SK-N-SH treated with all-trans-retinoic acid at 6 μM for 48 hours (cell line): Measurements from ENCODE around the gene GPC5.

Experiments used
- ATAC-seq: fragments of 200-7000 bp; cut with Tn5 transposase; 3 replicates; pipeline ENCODE4 v1.9.1; 2020; ENCODE audit warnings: mild to moderate bottlenecking, moderate library complexity
- ARNTL ChIP-seq: fragments of 450-650 bp; formaldehyde crosslinking; IDR thresholded peaks from 2 replicates; pipeline ENCODE4 v1.5.0; 2020; ENCODE audit warnings: low read depth, mild to moderate bottlenecking, moderate library complexity, borderline replicate concordance
- BACH2 ChIP-seq: fragments of 250-450 bp; sonication (Bioruptor Pico); IDR thresholded peaks from 2 replicates; pipeline ENCODE4 v1.9.0; 2021; ENCODE audit warnings: mild to moderate bottlenecking, borderline replicate concordance
- CREB5 ChIP-seq: fragments of 250-450 bp; sonication (Bioruptor Pico); IDR thresholded peaks from 2 replicates; pipeline ENCODE4 v1.5.1; 2020; ENCODE audit warnings: low read depth, mild to moderate bottlenecking, moderate library complexity
- CSDC2 ChIP-seq: fragments of 250-450 bp; sonication (Bioruptor Pico); IDR thresholded peaks from 2 replicates; pipeline ENCODE4 v1.5.0; 2020; ENCODE audit warnings: mild to moderate bottlenecking, moderate library complexity
- CSRNP3 ChIP-seq: fragments of 250-450 bp; sonication (Bioruptor Pico); IDR thresholded peaks from 2 replicates; pipeline ENCODE4 v1.5.1; 2021; ENCODE audit warnings: mild to moderate bottlenecking, moderate library complexity
- ESRRG ChIP-seq: fragments of 250-450 bp; sonication (Bioruptor Pico); IDR thresholded peaks from 2 replicates; pipeline ENCODE4 v1.6.1; 2021; ENCODE audit warnings: mild to moderate bottlenecking
- GLIS3 ChIP-seq: fragments of 250-450 bp; sonication (Bioruptor Pico); IDR thresholded peaks from 2 replicates; pipeline ENCODE4 v1.5.0; 2020; ENCODE audit warnings: mild to moderate bottlenecking, moderate library complexity
- ISL1 ChIP-seq: fragments of 250-450 bp; sonication (Bioruptor Pico); IDR thresholded peaks from 2 replicates; pipeline ENCODE4 v2.1.2; 2022; ENCODE audit warnings: mild to moderate bottlenecking, moderate library complexity
- OSR1 ChIP-seq: fragments of 250-450 bp; sonication (Bioruptor Pico); IDR thresholded peaks from 2 replicates; pipeline ENCODE4 v1.8.0; 2022; ENCODE audit warnings: moderate library complexity, mild to moderate bottlenecking, inconsistent platforms
- PATZ1 ChIP-seq: fragments of 250-450 bp; sonication (Bioruptor Pico); IDR thresholded peaks from 2 replicates; pipeline ENCODE4 v1.8.0; 2020; ENCODE audit warnings: mild to moderate bottlenecking, moderate library complexity, borderline replicate concordance
- POU6F1 ChIP-seq: fragments of 250-450 bp; sonication (Bioruptor Pico); IDR thresholded peaks from 2 replicates; pipeline ENCODE4 v1.8.0; 2021; ENCODE audit warnings: low read depth, mild to moderate bottlenecking, moderate library complexity, borderline replicate concordance
- PPARA ChIP-seq: fragments of 250-450 bp; sonication (Bioruptor Pico); IDR thresholded peaks from 2 replicates; pipeline ENCODE4 v1.5.0; 2020; ENCODE audit warnings: mild to moderate bottlenecking, borderline replicate concordance
- RARB ChIP-seq: fragments of 250-450 bp; sonication (Bioruptor Pico); IDR thresholded peaks from 2 replicates; pipeline ENCODE4 v1.8.0; 2021; ENCODE audit warnings: mild to moderate bottlenecking, moderate library complexity
- SNAI2 ChIP-seq: fragments of 250-450 bp; sonication (Bioruptor Pico); IDR thresholded peaks from 2 replicates; pipeline ENCODE4 v1.5.0; 2020; ENCODE audit warnings: mild to moderate bottlenecking, moderate library complexity
- TCF4 ChIP-seq: fragments of 250-450 bp; sonication (Bioruptor Pico); IDR thresholded peaks from 2 replicates; pipeline ENCODE4 v1.8.0; 2021; ENCODE audit warnings: mild to moderate bottlenecking, moderate library complexity, borderline replicate concordance
- TOX ChIP-seq: fragments of 250-450 bp; sonication (Bioruptor Pico); IDR thresholded peaks from 2 replicates; pipeline ENCODE4 v1.8.0; 2021; ENCODE audit warnings: mild to moderate bottlenecking, moderate library complexity, borderline replicate concordance
- TSHZ2 ChIP-seq: fragments of 250-450 bp; sonication (Bioruptor Pico); IDR thresholded peaks from 2 replicates; pipeline ENCODE4 v1.5.0; 2020; ENCODE audit warnings: mild to moderate bottlenecking, moderate library complexity
- ZC3H10 ChIP-seq: fragments of 250-450 bp; sonication (Bioruptor Pico); IDR thresholded peaks from 2 replicates; pipeline ENCODE4 v1.5.1; 2021; ENCODE audit warnings: mild to moderate bottlenecking, moderate library complexity
- ZFP3 ChIP-seq: fragments of 250-450 bp; sonication (Bioruptor Pico); IDR thresholded peaks from 2 replicates; pipeline ENCODE4 v1.5.0; 2020; ENCODE audit warnings: mild to moderate bottlenecking, moderate library complexity
- ZFP30 ChIP-seq: fragments of 450-650 bp; formaldehyde crosslinking; IDR thresholded peaks from 2 replicates; pipeline ENCODE4 v1.5.0; 2022; ENCODE audit warnings: mild to moderate bottlenecking, moderate library complexity
- ZNF565 ChIP-seq: fragments of 450-650 bp; formaldehyde crosslinking; conservative IDR thresholded peaks from 2 replicates; pipeline ENCODE4 v1.5.0; 2020; ENCODE audit warnings: low read depth, mild to moderate bottlenecking, moderate library complexity
- ZNF70 ChIP-seq: fragments of 450-650 bp; formaldehyde crosslinking; IDR thresholded peaks from 2 replicates; pipeline ENCODE4 v1.5.0; 2020; ENCODE audit warnings: mild to moderate bottlenecking, moderate library complexity
- ZNF8 ChIP-seq: fragments of 450-650 bp; formaldehyde crosslinking; IDR thresholded peaks from 2 replicates; pipeline ENCODE4 v1.5.0; 2020; ENCODE audit warnings: mild to moderate bottlenecking, moderate library complexity

GPC5 gene

GRCh38 chr13:92821324-92821723 lies 1422.9 kb downstream of the GPC5 start:
- TF ChIP-seq BACH2 (CRISPR knock-in tag) = no peak
- TF ChIP-seq ESRRG (CRISPR knock-in tag) = no peak
- no peak for TF ChIP-seq ZNF8 (CRISPR knock-in tag)
- TF ChIP-seq GLIS3 (CRISPR knock-in tag) = no peak
- no peak for TF ChIP-seq ZC3H10
- TF ChIP-seq SNAI2 (CRISPR knock-in tag) = no peak
- TF ChIP-seq ARNTL (CRISPR knock-in tag) = no peak
- TF ChIP-seq ZNF565 (CRISPR knock-in tag) = no peak
- no peak for TF ChIP-seq PATZ1 (CRISPR knock-in tag)
- TF ChIP-seq ZNF70 (CRISPR knock-in tag) = no peak
- no peak for TF ChIP-seq ZFP3
- TF ChIP-seq ISL1 (CRISPR knock-in tag) = no peak
- TF ChIP-seq OSR1 (CRISPR knock-in tag) = no peak
- TF ChIP-seq TOX (CRISPR knock-in tag) = no peak
- no peak for TF ChIP-seq PPARA
- no peak for TF ChIP-seq RARB
- TF ChIP-seq TCF4 = no peak
- no peak for TF ChIP-seq CSDC2 (CRISPR knock-in tag)
- no peak for TF ChIP-seq TSHZ2 (CRISPR knock-in tag)
- ATAC-seq = no peak

- no peak for ATAC-seq
- no peak for TF ChIP-seq TCF4
These were observed 1424.6 kb downstream of the GPC5 start for GRCh38 chr13:92823059-92823458.

GRCh38 chr13:92825938-92826596 lies 1427.6 kb downstream of the GPC5 start:
- no peak for ATAC-seq
- TF ChIP-seq ZFP30 (no peak), BACH2 (CRISPR knock-in tag) (no peak), ESRRG (CRISPR knock-in tag) (no peak), CSDC2 (CRISPR knock-in tag) (no peak), PPARA (no peak), ARNTL (CRISPR knock-in tag) (no peak), SNAI2 (CRISPR knock-in tag) (no peak), TOX (CRISPR knock-in tag) (no peak), PATZ1 (CRISPR knock-in tag) (no peak), ZFP3 (no peak), TCF4 (no peak), GLIS3 (CRISPR knock-in tag) (no peak), ZNF70 (CRISPR knock-in tag) (no peak), OSR1 (CRISPR knock-in tag) (no peak), CREB5 (no peak)

- ATAC-seq = no peak
- TF ChIP-seq PATZ1 (CRISPR knock-in tag) (no peak), SNAI2 (CRISPR knock-in tag) (no peak), ZNF70 (CRISPR knock-in tag) (no peak), POU6F1 (no peak), BACH2 (CRISPR knock-in tag) (no peak), OSR1 (CRISPR knock-in tag) (no peak), ZFP30 (no peak), CSRNP3 (CRISPR knock-in tag) (no peak), ZNF565 (CRISPR knock-in tag) (no peak), TCF4 (no peak)
These were observed 1429.1 kb downstream of the GPC5 start for GRCh38 chr13:92827503-92827902.
